HG03432 (cell line): Measurements from ENCODE around the gene DLG2.
"Not testable (repeated sequence)": the region's sequence is repeated elsewhere in the genome, so short reads cannot be mapped to it uniquely, and the experiment has no call there.

Experiments used
- ATAC-seq: cut with Tn5 transposase; IDR thresholded peaks from one replicate; pipeline ENCODE4 v1.9.1; 2021; ENCODE audit warnings: mild to moderate bottlenecking, moderate library complexity; ENCODE audit not compliant: unreplicated experiment

The DLG2 gene

GRCh38 chr11:85627332-85627997 lies at the start of gene DLG2:
TSS of gene DLG2 (minus strand) at chr11:85627344.
- ATAC-seq = no peak

GRCh38 chr11:85673393-85673792 lies 46.2 kb upstream of the DLG2 start:
- no peak for ATAC-seq

- ATAC-seq = no peak
Observed at GRCh38 chr11:85672105-85672902, 45.2 kb upstream of the DLG2 start.

GRCh38 chr11:85670949-85671663 lies 44.0 kb upstream of the DLG2 start:
- not testable (repeated sequence) for ATAC-seq

GRCh38 chr11:85668157-85668556 lies 41.0 kb upstream of the DLG2 start:
- no peak for ATAC-seq

- ATAC-seq = no peak
Observed at GRCh38 chr11:85666687-85667086, 39.5 kb upstream of the DLG2 start.

GRCh38 chr11:85665733-85666132 lies 38.6 kb upstream of the DLG2 start:
- ATAC-seq = no peak

- ATAC-seq = peak; percentile 92
Observed at GRCh38 chr11:85664615-85665481, 37.7 kb upstream of the DLG2 start, which contains the start of gene CREBZF. TSS of gene CREBZF (minus strand) at chr11:85665129. CDS start at chr11:85664875, 254 bp downstream.

- ATAC-seq = peak; percentile 73
Observed at GRCh38 chr11:85663753-85664614, 36.8 kb upstream of the DLG2 start.

- ATAC-seq = no peak
Observed at GRCh38 chr11:85663080-85663752, 36.1 kb upstream of the DLG2 start.

GRCh38 chr11:85661972-85662664 lies 35.0 kb upstream of the DLG2 start:
- no peak for ATAC-seq

GRCh38 chr11:85658180-85658579 lies 31.0 kb upstream of the DLG2 start:
- no peak for ATAC-seq

- ATAC-seq = no peak
Observed at GRCh38 chr11:85656777-85657176, 29.6 kb upstream of the DLG2 start.

GRCh38 chr11:85654343-85654742 lies 27.2 kb upstream of the DLG2 start:
- ATAC-seq = not testable (repeated sequence)

GRCh38 chr11:85652786-85653447 lies 25.8 kb upstream of the DLG2 start:
- no peak for ATAC-seq

GRCh38 chr11:85651118-85651517 lies 24.0 kb upstream of the DLG2 start:
- ATAC-seq = no peak

- ATAC-seq = peak; percentile 100
Observed at GRCh38 chr11:85647604-85648299, 20.6 kb upstream of the DLG2 start, which contains the start of gene TMEM126A. TSS of gene TMEM126A (plus strand) at chr11:85647967. CDS start at chr11:85650256, 2,289 bp downstream.
